Liver (tissue), 3 donors: ENCODE results near the gene LAMC1.

Source experiments
- CTCF ChIP-seq: fragments of 150-350 bp; IDR thresholded peaks from 2 replicates; pipeline ENCODE4 v1.5.1; 2017; ENCODE audit warnings: improper control_type of control experiment, low read depth, low read length; ENCODE audit not compliant: missing input control
- JUND ChIP-seq, 2 donors: IDR thresholded peaks; 2 replicates each; pipeline ENCODE4 v1.6.1; 2016; ENCODE audit warnings: antibody characterized with exemption in 2 of 2
- NR2F2 ChIP-seq: IDR thresholded peaks from 2 replicates; pipeline ENCODE4 v1.6.1; 2016; ENCODE audit warnings: antibody characterized with exemption
- SP1 ChIP-seq: IDR thresholded peaks from 2 replicates; pipeline ENCODE4 v1.6.1; 2018; ENCODE audit warnings: antibody characterized with exemption, mild to moderate bottlenecking
- TAF1 ChIP-seq: conservative IDR thresholded peaks from 2 replicates; pipeline ENCODE4 v1.6.1; 2016; ENCODE audit warnings: antibody characterized with exemption, mild to moderate bottlenecking
- YY1 ChIP-seq: IDR thresholded peaks from 2 replicates; pipeline ENCODE4 v1.6.1; 2016; ENCODE audit warnings: antibody characterized with exemption, mild to moderate bottlenecking
- donor health status: healthy.
- donor health status: healthy.

GRCh38 chr1:183180218-183180617, 157.0 kb downstream of the LAMC1 start:
- TF ChIP-seq TAF1, result no peak
- TF ChIP-seq CTCF, result no peak
- no peak for TF ChIP-seq SP1
- TF ChIP-seq NR2F2, result no peak
- TF ChIP-seq JUND (IDR thresholded peaks at IDR 0.05), result no peak
- TF ChIP-seq YY1, result peak; percentile 43
